HG03025 (cell line): Measurements from ENCODE around the gene MEGF10.

Experiments used
- ATAC-seq: cut with Tn5 transposase; IDR thresholded peaks from one replicate; pipeline ENCODE4 v1.9.1; 2021; ENCODE audit warnings: mild to moderate bottlenecking, moderate library complexity; ENCODE audit not compliant: unreplicated experiment, low FRiP score

MEGF10 gene

GRCh38 chr5:127406326-127407121 is 115.9 kb downstream of the MEGF10 start:
- no peak for ATAC-seq

DNA sequence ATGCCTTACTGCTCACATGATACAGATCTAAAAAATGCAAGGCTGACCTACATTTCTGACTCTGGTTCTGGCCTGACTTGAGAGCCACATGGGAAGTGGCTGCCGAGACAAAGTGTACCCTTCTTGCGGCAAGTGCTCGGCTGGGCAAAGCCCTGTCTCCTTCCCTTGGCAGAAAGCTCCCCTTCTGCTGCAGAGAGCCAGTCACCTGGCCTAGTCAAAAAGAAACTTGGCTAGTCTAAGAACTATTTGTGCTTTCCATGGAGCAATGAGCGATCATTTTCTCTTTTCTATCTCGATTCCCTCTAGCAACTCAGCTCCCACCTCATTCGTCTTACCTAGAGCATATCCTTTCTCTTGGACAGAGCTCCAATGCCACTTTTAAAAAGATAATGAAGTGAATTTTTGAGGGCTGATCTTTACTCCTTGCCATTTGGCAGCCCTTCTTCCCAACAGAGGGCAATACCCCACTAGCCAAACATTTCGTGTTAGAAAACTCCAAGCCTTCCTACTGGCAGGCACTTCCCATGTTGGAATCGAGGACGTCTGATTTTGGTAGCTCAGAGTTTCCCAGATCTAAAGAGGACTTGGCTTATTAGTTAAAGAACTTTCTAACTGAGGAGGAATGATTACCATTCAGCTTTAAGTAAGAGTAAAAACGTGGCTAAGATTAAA is 118.8 kb downstream of the MEGF10 start:
- ATAC-seq, result no peak

DNA sequence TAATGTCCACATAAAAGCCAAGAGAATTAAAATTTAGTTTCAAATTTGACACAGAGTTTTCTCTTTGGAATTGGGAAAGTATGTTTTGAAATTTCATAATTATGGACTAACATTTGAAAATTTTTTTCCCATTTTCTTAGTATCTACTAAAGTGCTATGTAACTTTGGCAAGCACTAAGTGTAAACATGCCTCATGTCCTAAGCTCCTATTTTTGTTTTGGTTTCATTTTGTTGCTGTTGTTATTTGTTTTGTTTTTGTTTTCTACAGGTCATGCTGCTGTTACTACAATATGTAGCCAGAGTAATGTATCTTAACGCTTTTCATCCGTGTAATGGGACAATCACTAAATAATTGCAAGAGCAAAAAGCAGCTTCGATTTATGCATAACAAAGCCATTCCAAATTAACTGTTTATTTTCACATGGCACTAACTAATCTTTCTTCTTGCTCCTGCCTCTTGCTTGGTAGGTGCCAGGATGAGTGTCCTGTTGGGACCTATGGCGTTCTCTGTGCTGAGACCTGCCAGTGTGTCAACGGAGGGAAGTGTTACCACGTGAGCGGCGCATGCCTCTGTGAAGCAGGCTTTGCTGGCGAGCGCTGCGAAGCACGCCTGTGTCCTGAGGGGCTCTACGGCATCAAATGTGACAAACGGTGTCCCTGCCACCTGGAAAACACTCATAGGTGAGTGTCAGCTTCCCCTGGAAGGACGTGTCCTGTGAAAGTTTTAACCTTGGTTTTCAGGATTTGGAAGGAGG is 119.5 kb downstream of the MEGF10 start:
- peak; percentile 48 for ATAC-seq

GRCh38 chr5:127410959-127411358 is 120.4 kb downstream of the MEGF10 start:
- peak; percentile 57 for ATAC-seq

- ATAC-seq, result no peak
Measured at GRCh38 chr5:127411381-127411780, 120.8 kb downstream of the MEGF10 start.

- no peak for ATAC-seq
Measured at GRCh38 chr5:127412698-127413097, 122.1 kb downstream of the MEGF10 start.

DNA sequence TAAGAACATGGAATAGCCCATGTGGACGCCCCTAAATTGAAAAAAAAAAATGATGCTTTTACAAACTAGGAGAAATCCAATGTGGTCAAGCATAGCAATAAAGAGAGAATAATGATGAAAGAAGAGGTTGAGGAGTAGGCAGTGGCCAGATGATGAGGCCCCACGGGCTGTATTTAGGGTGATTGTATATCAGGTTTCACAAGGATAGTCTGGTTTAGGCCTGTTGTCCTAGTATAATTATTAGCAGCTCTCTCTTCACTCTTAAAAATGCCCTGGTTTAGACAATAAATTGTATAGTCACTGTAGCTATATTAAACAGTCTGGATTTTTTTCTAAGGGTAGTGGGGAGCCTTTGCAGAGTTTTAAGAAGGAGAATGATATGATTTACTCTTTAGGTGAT is 124.4 kb downstream of the MEGF10 start:
- no peak for ATAC-seq

DNA sequence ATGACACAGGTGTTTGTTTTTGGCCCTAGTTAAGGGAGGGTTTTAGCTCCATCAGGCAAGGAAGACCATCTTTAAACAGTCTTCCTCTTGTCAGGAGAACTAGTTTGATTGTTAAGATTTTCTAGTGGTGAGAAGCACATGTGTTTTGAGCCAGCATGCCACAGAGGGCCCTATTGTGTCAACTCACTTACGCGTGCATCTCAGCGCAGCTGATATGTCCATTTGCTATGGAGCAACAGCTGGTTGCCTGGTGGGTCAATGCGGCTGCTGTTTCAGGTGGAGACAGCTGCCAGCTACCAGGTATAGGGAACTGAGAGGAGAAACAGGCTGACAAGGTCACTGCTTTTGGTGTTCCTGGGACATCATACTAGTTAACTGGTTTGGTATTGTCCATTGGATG is 126.3 kb downstream of the MEGF10 start:
- ATAC-seq, result no peak

DNA sequence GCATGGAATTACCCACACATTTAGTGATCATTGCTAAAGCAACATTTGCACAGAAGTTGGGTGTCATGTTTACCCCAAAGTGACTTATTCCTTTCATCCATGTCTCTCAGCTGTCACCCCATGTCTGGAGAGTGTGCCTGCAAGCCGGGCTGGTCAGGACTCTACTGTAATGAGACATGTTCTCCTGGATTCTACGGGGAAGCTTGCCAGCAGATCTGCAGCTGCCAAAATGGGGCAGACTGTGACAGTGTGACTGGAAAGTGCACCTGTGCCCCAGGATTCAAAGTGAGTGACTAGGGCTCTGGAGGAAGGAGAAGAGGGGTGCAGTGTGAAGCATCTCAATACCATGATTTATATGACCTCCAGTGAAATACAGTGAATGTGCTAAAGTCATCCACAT is 126.9 kb downstream of the MEGF10 start:
- ATAC-seq, result no peak

GRCh38 chr5:127418367-127418766 is 127.8 kb downstream of the MEGF10 start:
- ATAC-seq, result no peak

DNA sequence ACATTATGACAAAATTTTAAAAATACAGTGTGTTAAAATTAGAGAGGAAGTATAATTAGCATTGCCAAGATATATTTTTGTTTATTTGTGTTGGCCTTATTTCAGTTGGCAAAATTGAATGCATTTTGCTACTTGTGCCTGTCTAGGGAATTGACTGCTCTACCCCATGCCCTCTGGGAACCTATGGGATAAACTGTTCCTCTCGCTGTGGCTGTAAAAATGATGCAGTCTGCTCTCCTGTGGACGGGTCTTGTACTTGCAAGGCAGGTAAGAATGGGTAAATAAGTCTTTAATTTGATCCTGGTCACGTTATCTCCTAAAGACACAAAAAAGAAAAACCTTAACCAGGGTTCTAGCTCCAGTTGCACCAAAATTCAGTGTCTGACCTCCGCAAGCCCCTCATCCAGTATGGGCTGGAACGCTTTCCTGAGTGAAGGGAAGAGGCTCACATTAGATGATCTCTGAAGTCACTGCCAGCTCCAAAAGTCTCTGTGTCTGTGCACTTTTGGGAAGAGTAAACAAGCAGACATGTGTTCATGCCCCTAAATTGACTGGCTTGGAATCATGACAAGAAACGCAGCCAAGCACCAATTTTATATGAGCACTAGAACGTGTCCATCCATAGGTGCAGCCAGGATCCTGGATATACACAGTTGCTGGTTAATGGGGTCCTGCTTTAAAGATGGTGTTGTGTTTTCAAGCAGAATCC is 128.5 kb downstream of the MEGF10 start:
- ATAC-seq, result no peak

DNA sequence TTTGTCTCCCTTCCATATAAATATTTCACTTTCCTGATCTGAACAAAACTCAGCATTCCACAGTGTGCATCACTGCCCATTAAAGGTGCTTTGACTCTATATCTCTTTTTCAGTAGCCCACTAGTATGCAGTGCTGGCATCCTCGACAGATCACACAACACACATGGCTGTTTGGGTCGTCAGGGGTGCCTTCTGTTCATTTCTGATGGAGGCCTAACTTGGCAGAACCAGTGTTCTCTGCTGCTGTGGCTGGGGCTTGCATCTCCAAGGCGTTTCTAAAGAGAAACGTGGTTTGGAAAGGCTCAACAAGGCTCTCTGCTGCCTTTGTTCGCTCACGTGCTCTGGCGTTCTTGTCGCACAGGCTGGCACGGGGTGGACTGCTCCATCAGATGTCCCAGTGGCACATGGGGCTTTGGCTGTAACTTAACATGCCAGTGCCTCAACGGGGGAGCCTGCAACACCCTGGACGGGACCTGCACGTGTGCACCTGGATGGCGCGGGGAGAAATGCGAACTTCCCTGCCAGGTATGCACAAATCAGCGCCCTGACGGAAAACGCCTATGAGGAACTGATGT is 129.2 kb downstream of the MEGF10 start:
- no peak for ATAC-seq

GRCh38 chr5:127420758-127421157 is 130.2 kb downstream of the MEGF10 start:
- ATAC-seq, result no peak

- ATAC-seq, result no peak
Measured at GRCh38 chr5:127421471-127421870, 130.9 kb downstream of the MEGF10 start.

GRCh38 chr5:127423173-127423798 is 132.7 kb downstream of the MEGF10 start:
- ATAC-seq, result peak; percentile 74

GRCh38 chr5:127425037-127425436 is 134.4 kb downstream of the MEGF10 start:
- no peak for ATAC-seq

- ATAC-seq, result no peak
Measured at GRCh38 chr5:127425868-127426267, 135.3 kb downstream of the MEGF10 start.

GRCh38 chr5:127426661-127427060 is 136.1 kb downstream of the MEGF10 start:
- ATAC-seq, result no peak

GRCh38 chr5:127428276-127428675 is 137.7 kb downstream of the MEGF10 start:
- ATAC-seq, result no peak

DNA sequence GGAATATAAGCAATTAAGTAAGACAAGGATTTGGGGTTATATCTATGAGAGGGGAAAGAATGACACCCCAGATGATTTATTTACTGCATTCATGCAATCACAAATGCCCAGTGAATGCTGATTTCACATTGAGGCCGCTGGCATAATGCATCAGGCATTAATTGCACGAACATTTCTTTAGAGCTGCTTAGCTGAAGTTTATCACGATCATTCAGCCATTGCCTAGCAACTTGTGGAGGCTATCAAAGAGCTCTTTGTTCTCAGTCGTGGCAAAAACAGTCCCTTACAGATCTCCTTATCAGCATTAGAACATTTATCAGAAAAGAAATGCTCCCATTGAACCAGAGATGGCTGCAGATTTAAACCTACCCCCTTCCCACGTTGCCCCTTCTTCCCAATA is 138.2 kb downstream of the MEGF10 start:
- no peak for ATAC-seq
